PC-9 (cell line): ENCODE data around the gene C2orf78. TPM values are rescaled to one million over a fixed set of nuclear protein-coding genes. Genes with fewer than 3 reads are reported as not detected.

Experiments used
- BruUV-seq: library from RNA; stranded (reverse); fragments of 400-500 nt; replicated peaks from 2 replicates; lab custom pipeline; 2021; lab: Mats Ljungman, UMichigan
- CTCF ChIA-PET: fragments of 300-600 bp; sonication (Branson Sonifier 250); formaldehyde crosslinking; loops from one replicate; lab custom pipeline; 2022; ENCODE audit warnings: antibody characterized with exemption; lab: Charles Lee
- POLR2A ChIA-PET: fragments of 300-600 bp; sonication (Branson Sonifier 250); formaldehyde crosslinking; loops from one replicate; lab custom pipeline; 2022; ENCODE audit warnings: antibody characterized with exemption; ENCODE audit not compliant: unreplicated experiment; lab: Charles Lee
- DNase-seq, 2 experiments: peaks; one replicate each; pipeline versions ENCODE4 v3.0.0 to v3.0.0-alpha.2; 2015 to 2022; ENCODE audit warnings: mixed read lengths in 1 of 2
- H2AFZ ChIP-seq: fragments of 200-600 bp; sonication (generic); 2 replicates; pipeline ENCODE4 v1.8.1; 2017; ENCODE audit warnings: antibody characterized with exemption
- H3F3A ChIP-seq: fragments of 200-600 bp; sonication (generic); 2 replicates; pipeline ENCODE4 v1.8.1; 2017; ENCODE audit warnings: antibody characterized with exemption, mild to moderate bottlenecking, low read depth; ENCODE audit not compliant: insufficient read depth
- H3K27ac ChIP-seq: fragments of 200-600 bp; sonication (generic); 2 replicates; pipeline ENCODE4 v1.6.1; 2016; ENCODE audit warnings: mixed run types
- H3K27me3 ChIP-seq: fragments of 200-600 bp; sonication (generic); 2 replicates; pipeline ENCODE4 v1.6.1; 2016; ENCODE audit warnings: low read depth, mixed run types; ENCODE audit not compliant: insufficient read depth
- H3K36me3 ChIP-seq: fragments of 200-600 bp; sonication (generic); 2 replicates; pipeline ENCODE4 v1.6.1; 2016; ENCODE audit warnings: low read depth, mixed run types
- H3K4me1 ChIP-seq: fragments of 200-600 bp; sonication (generic); replicated peaks from 2 replicates; pipeline ENCODE4 v1.6.1; 2016; ENCODE audit warnings: mixed run types; ENCODE audit not compliant: insufficient read depth
- H3K4me2 ChIP-seq: fragments of 200-600 bp; sonication (generic); 2 replicates; pipeline ENCODE4 v1.6.1; 2017; ENCODE audit warnings: mixed run types
- H3K4me3 ChIP-seq: fragments of 200-600 bp; sonication (generic); 2 replicates; pipeline ENCODE4 v1.6.1; 2016; ENCODE audit warnings: mixed run types
- H3K79me2 ChIP-seq: fragments of 200-600 bp; sonication (generic); 2 replicates; pipeline ENCODE4 v1.6.1; 2017; ENCODE audit warnings: low read depth, mixed run types
- H3K9me2 ChIP-seq: fragments of 200-600 bp; sonication (generic); 2 replicates; pipeline ENCODE4 v1.8.1; 2017; ENCODE audit warnings: mild to moderate bottlenecking; ENCODE audit not compliant: insufficient read depth
- H3K9me3 ChIP-seq: fragments of 200-600 bp; sonication (generic); 2 replicates; pipeline ENCODE4 v1.8.1; 2016; ENCODE audit warnings: low read depth; ENCODE audit not compliant: insufficient read depth
- H4K20me1 ChIP-seq: fragments of 200-600 bp; sonication (generic); 2 replicates; pipeline ENCODE4 v1.8.1; 2017; ENCODE audit not compliant: insufficient read depth
- EZH2 ChIP-seq: fragments of 200-600 bp; sonication (generic); IDR thresholded peaks from 2 replicates; pipeline ENCODE4 v1.8.0; 2017; ENCODE audit warnings: antibody characterized with exemption, low read depth
- intact Hi-C: fragments of 100-400 bp; cut with micrococcal nuclease; formaldehyde crosslinking; loops from one replicate; pipeline ENCODE4 v1.10.0; 2022; ENCODE audit not compliant: unreplicated experiment
- total RNA-seq: library from RNA; stranded (reverse); gene quantifications from 2 replicates; pipeline ENCODE4 v1.2.3, GENCODE V29; 2021
- TF ChIP-seq, protein P1 (sequence below): fragments of 200-600 bp; sonication (generic); conservative IDR thresholded peaks from 2 replicates; pipeline ENCODE4 v1.6.1; 2017; ENCODE audit warnings: mixed run types, antibody characterized with exemption, mild to moderate bottlenecking, moderate library complexity

C2orf78 gene
- total RNA-seq, 1 experiment from 2014 or later: not detected

- peak in 1 of 2 experiments; percentile 68 for DNase-seq
- ChIA-PET CTCF (interaction anchor here (0.5 to 0.9 kb wide), 2 partner anchors 328 to 350 kb away, joined by 3 to 4 read pairs; no protein-coding TSS in a partner anchor), POLR2A (interaction anchor here (0.6 kb wide), 1 partner anchor 104 kb away, joined by 4 read pairs; the partner anchor contains the start of gene DGUOK)
- Histone ChIP-seq H3K4me1 (peaks cover 10% of the 10 kb centered on the region; the same call in 1 of the 2 replicates), H3K27me3 (no peaks in the 10 kb centered on the region), H3K79me2 (no peaks in the 10 kb centered on the region), H3F3A (no peaks in the 10 kb centered on the region), H3K4me2 (0 out of 2 replicates have a peak overlapping the region, but pooled peaks have one; percentile 2), H4K20me1 (no peaks in the 10 kb centered on the region), H3K9me2 (no peaks in the 10 kb centered on the region; the same call in 1 of the 2 replicates), H3K4me3 (no peak overlapping the region), H2AFZ (no peak overlapping the region), H3K9me3 (no peaks in the 10 kb centered on the region), H3K36me3 (no peaks in the 10 kb centered on the region), H3K27ac (no peak overlapping the region)
- TF ChIP-seq, protein P1, sequence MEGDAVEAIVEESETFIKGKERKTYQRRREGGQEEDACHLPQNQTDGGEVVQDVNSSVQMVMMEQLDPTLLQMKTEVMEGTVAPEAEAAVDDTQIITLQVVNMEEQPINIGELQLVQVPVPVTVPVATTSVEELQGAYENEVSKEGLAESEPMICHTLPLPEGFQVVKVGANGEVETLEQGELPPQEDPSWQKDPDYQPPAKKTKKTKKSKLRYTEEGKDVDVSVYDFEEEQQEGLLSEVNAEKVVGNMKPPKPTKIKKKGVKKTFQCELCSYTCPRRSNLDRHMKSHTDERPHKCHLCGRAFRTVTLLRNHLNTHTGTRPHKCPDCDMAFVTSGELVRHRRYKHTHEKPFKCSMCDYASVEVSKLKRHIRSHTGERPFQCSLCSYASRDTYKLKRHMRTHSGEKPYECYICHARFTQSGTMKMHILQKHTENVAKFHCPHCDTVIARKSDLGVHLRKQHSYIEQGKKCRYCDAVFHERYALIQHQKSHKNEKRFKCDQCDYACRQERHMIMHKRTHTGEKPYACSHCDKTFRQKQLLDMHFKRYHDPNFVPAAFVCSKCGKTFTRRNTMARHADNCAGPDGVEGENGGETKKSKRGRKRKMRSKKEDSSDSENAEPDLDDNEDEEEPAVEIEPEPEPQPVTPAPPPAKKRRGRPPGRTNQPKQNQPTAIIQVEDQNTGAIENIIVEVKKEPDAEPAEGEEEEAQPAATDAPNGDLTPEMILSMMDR: no peak
- no peak for TF ChIP-seq EZH2
- intact Hi-C loops: no loop called here
- no TSS peak for BruUV-seq
These were observed 39.4 kb downstream of the C2orf78 start for GRCh38 chr2:73823416-73823815.

DNA sequence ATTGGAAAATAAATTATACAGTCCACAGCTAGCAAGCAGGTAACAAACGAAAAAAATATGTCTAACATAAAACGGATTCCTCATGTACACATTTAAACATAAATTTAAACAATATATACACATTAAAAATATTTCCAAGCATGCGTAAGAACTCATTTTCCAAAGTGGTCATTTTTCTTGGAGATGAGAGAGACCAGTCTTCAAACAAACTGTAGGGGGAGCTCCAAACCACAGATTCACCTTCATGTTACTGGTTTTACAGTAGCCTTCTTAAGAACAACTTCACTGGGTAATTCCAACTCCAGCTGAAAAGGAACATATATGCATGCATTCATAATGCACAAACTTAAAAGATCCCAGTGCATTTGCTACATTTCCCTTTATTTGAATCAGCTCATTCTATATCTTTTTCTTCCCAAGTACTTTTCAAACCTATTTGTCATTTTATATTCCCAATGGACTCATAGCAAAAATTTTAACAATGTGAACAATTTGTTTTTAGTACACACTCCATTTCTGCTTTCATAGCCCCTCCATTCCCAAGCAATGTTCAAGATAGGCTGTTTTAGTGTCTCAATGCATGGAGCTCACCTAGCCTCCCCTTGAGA is 40.0 kb downstream of the C2orf78 start:
- no peaks in the 10 kb centered on the region for H3K9me3 ChIP-seq
- H2AFZ ChIP-seq: no peak overlapping the region
- H3K4me1 ChIP-seq: peaks cover 10% of the 10 kb centered on the region; the same call in 1 of the 2 replicates
- BruUV-seq: no TSS peak
- intact Hi-C loops: loop anchor here (1.0 kb wide), 3 partner anchors 257 to 437 kb away; no protein-coding TSS in a partner anchor
- no peak overlapping the region for H3K4me3 ChIP-seq
- no peak overlapping the region for H3K4me2 ChIP-seq
- H3K79me2 ChIP-seq: peaks cover under 1% of the 10 kb centered on the region
- ChIA-PET CTCF (interaction anchor here (0.9 kb wide), 1 partner anchor 328 kb away, joined by 3 read pairs; no protein-coding TSS in a partner anchor), POLR2A (interaction anchor here (0.6 kb wide), 1 partner anchor 103 kb away, joined by 4 read pairs; the partner anchor contains the start of gene DGUOK)
- no peaks in the 10 kb centered on the region for H3K27me3 ChIP-seq
- DNase-seq: peak in 1 of 2 experiments; percentile 49
- H3F3A ChIP-seq: no peaks in the 10 kb centered on the region
- H3K27ac ChIP-seq: no peak overlapping the region
- TF ChIP-seq, protein P1: peak; percentile 94
- no peak for TF ChIP-seq EZH2
- no peaks in the 10 kb centered on the region; the same call in 1 of the 2 replicates for H3K9me2 ChIP-seq
- H4K20me1 ChIP-seq: no peaks in the 10 kb centered on the region
- H3K36me3 ChIP-seq: no peaks in the 10 kb centered on the region

DNA sequence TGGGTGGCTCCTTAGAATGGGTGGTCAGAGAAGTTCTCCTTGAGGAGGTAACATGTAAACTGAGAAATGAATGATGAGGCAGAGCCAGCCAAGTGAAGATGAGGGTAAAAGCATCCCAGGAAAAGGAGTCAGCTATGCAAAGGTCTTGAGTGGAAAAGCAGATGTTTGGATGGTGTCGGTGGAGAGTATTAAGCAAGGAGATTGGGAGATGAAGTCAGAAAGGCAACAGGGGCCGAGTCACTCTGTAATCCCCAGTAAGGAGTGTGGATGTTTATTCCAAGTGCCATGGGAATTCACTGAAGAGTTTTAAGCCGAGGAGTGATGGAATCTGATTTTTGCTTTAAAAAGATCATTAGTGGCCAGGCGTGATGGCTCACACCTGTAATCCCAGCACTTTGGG is 41.4 kb downstream of the C2orf78 start:
- Histone ChIP-seq H3K27ac (no peak overlapping the region), H3K79me2 (peaks cover 15% of the 10 kb centered on the region), H3K9me2 (no peaks in the 10 kb centered on the region), H3K9me3 (no peaks in the 10 kb centered on the region), H2AFZ (no peak overlapping the region), H3K4me2 (no peak overlapping the region), H3K4me3 (no peak overlapping the region), H3K36me3 (no peaks in the 10 kb centered on the region), H4K20me1 (no peaks in the 10 kb centered on the region), H3K4me1 (peaks cover 19% of the 10 kb centered on the region), H3F3A (0 out of 2 replicates have a peak, but pooled peaks cover 8% of the 10 kb centered on the region), H3K27me3 (no peaks in the 10 kb centered on the region)
- ChIA-PET CTCF (interaction anchor here (0.7 kb wide), 1 partner anchor 251 kb away, joined by 3 read pairs; no protein-coding TSS in a partner anchor), POLR2A (no interaction called here)
- no TSS peak for BruUV-seq
- intact Hi-C loops: no loop called here
- no peak for DNase-seq
- no peak for TF ChIP-seq EZH2
- TF ChIP-seq, protein P1: no peak
